Astrocyte (in vitro differentiated cells and primary cell): Measurements from ENCODE around the gene USP20. TPM values are rescaled to one million over a fixed set of nuclear protein-coding genes. Genes with fewer than 3 reads are reported as not detected.

ENCODE experiments used
- DNase-seq: peaks from one replicate; pipeline ENCODE4 v3.0.0-alpha.2; 2010; ENCODE audit warnings: low read depth
- FAIRE-seq: peaks from 2 replicates; lab custom pipeline; 2011; peaks lifted over from hg19 to GRCh38; lab: Jason Lieb, UNC
- H2AFZ ChIP-seq: 2 replicates; pipeline ENCODE4 v1.6.0; 2012; ENCODE audit warnings: low read depth, low read length, inconsistent platforms
- H3K27ac ChIP-seq: 2 replicates; pipeline ENCODE4 v1.5.1; 2011; ENCODE audit warnings: low read depth, low read length, inconsistent platforms
- H3K27me3 ChIP-seq: 2 replicates; pipeline ENCODE4 v1.6.0; 2011; ENCODE audit warnings: low read length, inconsistent platforms; ENCODE audit not compliant: insufficient read depth
- H3K36me3 ChIP-seq: 2 replicates; pipeline ENCODE4 v1.5.1; 2011; ENCODE audit warnings: low read length, inconsistent platforms; ENCODE audit not compliant: insufficient read depth
- H3K4me1 ChIP-seq: 2 replicates; pipeline ENCODE4 v1.5.1; 2011; ENCODE audit warnings: low read length, inconsistent platforms; ENCODE audit not compliant: insufficient read depth
- H3K4me2 ChIP-seq: 2 replicates; pipeline ENCODE4 v1.6.0; 2012; ENCODE audit warnings: low read length, inconsistent platforms
- H3K4me3 ChIP-seq: 2 replicates; pipeline ENCODE4 v1.5.1; 2011; ENCODE audit warnings: low read depth, mild to moderate bottlenecking, low read length, inconsistent platforms; ENCODE audit not compliant: insufficient read depth
- H3K79me2 ChIP-seq: 2 replicates; pipeline ENCODE4 v1.6.0; 2012; ENCODE audit warnings: mild to moderate bottlenecking, low read length, inconsistent platforms; ENCODE audit not compliant: insufficient read depth
- H3K9ac ChIP-seq: 2 replicates; pipeline ENCODE4 v1.6.0; 2012; ENCODE audit warnings: mild to moderate bottlenecking, low read length, inconsistent platforms
- H3K9me3 ChIP-seq: 2 replicates; pipeline ENCODE4 v1.5.1; 2012; ENCODE audit warnings: low read depth, mild to moderate bottlenecking, low read length, inconsistent platforms; ENCODE audit not compliant: insufficient read depth
- H4K20me1 ChIP-seq: 2 replicates; pipeline ENCODE4 v1.6.0; 2012; ENCODE audit warnings: low read length, inconsistent platforms; ENCODE audit not compliant: insufficient read depth
- H3K27ac Mint-ChIP-seq: one replicate; pipeline ENCODE4 v1.8.0; 2021; ENCODE audit warnings: mild to moderate bottlenecking, mixed read lengths; ENCODE audit not compliant: unreplicated experiment
- H3K27me3 Mint-ChIP-seq: one replicate; pipeline ENCODE4 v1.8.0; 2021; ENCODE audit warnings: low read depth, mixed read lengths; ENCODE audit not compliant: unreplicated experiment
- H3K36me3 Mint-ChIP-seq: one replicate; pipeline ENCODE4 v1.8.0; 2021; ENCODE audit warnings: low read depth, mixed read lengths; ENCODE audit not compliant: unreplicated experiment
- H3K4me1 Mint-ChIP-seq: one replicate; pipeline ENCODE4 v1.8.0; 2021; ENCODE audit warnings: low read depth, mixed read lengths; ENCODE audit not compliant: unreplicated experiment
- H3K4me3 Mint-ChIP-seq: one replicate; pipeline ENCODE4 v1.8.0; 2021; ENCODE audit warnings: mild to moderate bottlenecking, moderate library complexity, mixed read lengths; ENCODE audit not compliant: unreplicated experiment
- H3K9me3 Mint-ChIP-seq: one replicate; pipeline ENCODE4 v1.8.0; 2021; ENCODE audit warnings: mild to moderate bottlenecking, mixed read lengths; ENCODE audit not compliant: unreplicated experiment
- CTCF ChIP-seq: IDR thresholded peaks from 2 replicates; pipeline ENCODE4 v1.5.1; 2011; ENCODE audit warnings: low read depth, mild to moderate bottlenecking, inconsistent platforms, low read length, moderate library complexity; ENCODE audit not compliant: insufficient read depth
- EZH2 ChIP-seq: IDR thresholded peaks from 2 replicates; pipeline ENCODE4 v1.6.1; 2012; ENCODE audit warnings: mild to moderate bottlenecking, low read length, inconsistent platforms; ENCODE audit not compliant: insufficient read depth
- total RNA-seq: library from RNA; stranded (reverse); gene quantifications from 2 replicates; pipeline ENCODE4 v1.2.1, GENCODE V29; 2021

USP20 gene
- total RNA-seq, 1 donor from 2014 or later, result 24.1 TPM

- Histone ChIP-seq H2AFZ (peak overlapping the region; percentile 43), H3K4me2 (peak overlapping the region; percentile 72), H3K9me3 (no peaks in the 10 kb centered on the region), H3K4me1 (peaks cover 45% of the 10 kb centered on the region), H3K27me3 (no peaks in the 10 kb centered on the region), H3K36me3 (no peaks in the 10 kb centered on the region), H4K20me1 (peaks cover 6% of the 10 kb centered on the region), H3K79me2 (no peaks in the 10 kb centered on the region), H3K4me3 (no peak overlapping the region), H3K9ac (peak overlapping the region; percentile 28), H3K27ac (no peak overlapping the region)
- DNase-seq (peak; percentile 61), FAIRE-seq (no peak)
- H3K36me3 Mint-ChIP-seq, result peaks cover 11% of the 10 kb centered on the region
- H3K27ac Mint-ChIP-seq, result peak overlapping the region; percentile 69
- no peaks in the 10 kb centered on the region for H3K9me3 Mint-ChIP-seq
- H3K4me3 Mint-ChIP-seq, result peak overlapping the region; percentile 54
- TF ChIP-seq CTCF (no peak), EZH2 (no peak)
- no peaks in the 10 kb centered on the region for H3K27me3 Mint-ChIP-seq
- peaks cover 36% of the 10 kb centered on the region for H3K4me1 Mint-ChIP-seq
Observed at GRCh38 chr9:129884220-129885017, 49.2 kb downstream of the USP20 start.

GRCh38 chr9:129885018-129885669 lies 49.9 kb downstream of the USP20 start:
- no peaks in the 10 kb centered on the region for H3K9me3 ChIP-seq
- H3K4me3 Mint-ChIP-seq, result no peak overlapping the region
- H3K4me3 ChIP-seq, result no peak overlapping the region
- DNase-seq, result no peak
- H3K79me2 ChIP-seq, result no peaks in the 10 kb centered on the region
- peak overlapping the region; percentile 41 for H3K27ac Mint-ChIP-seq
- peak overlapping the region; percentile 51 for H3K9ac ChIP-seq
- no peaks in the 10 kb centered on the region for H3K27me3 Mint-ChIP-seq
- H3K27ac ChIP-seq, result no peak overlapping the region
- H3K27me3 ChIP-seq, result no peaks in the 10 kb centered on the region
- no peaks in the 10 kb centered on the region for H3K9me3 Mint-ChIP-seq
- H3K4me1 Mint-ChIP-seq, result peaks cover 42% of the 10 kb centered on the region
- peaks cover 13% of the 10 kb centered on the region for H3K36me3 Mint-ChIP-seq
- peaks cover 45% of the 10 kb centered on the region for H3K4me1 ChIP-seq
- no peak for TF ChIP-seq EZH2
- no peak for TF ChIP-seq CTCF
- peak overlapping the region; percentile 43 for H2AFZ ChIP-seq
- no peak for FAIRE-seq
- no peaks in the 10 kb centered on the region for H3K36me3 ChIP-seq
- H3K4me2 ChIP-seq, result peak overlapping the region; percentile 72
- H4K20me1 ChIP-seq, result peaks cover 6% of the 10 kb centered on the region
